GM18907 (cell line): ENCODE results near the gene DRC3.
"Not testable (repeated sequence)": the region's sequence is repeated elsewhere in the genome, so short reads cannot be mapped to it uniquely, and the experiment has no call there.

Experiments
- ATAC-seq: cut with Tn5 transposase; IDR thresholded peaks from one replicate; pipeline ENCODE4 v1.9.1; 2021; ENCODE audit warnings: mild to moderate bottlenecking, moderate library complexity; ENCODE audit not compliant: unreplicated experiment

The DRC3 gene

GRCh38 chr17:17941015-17941414 lies 31.6 kb upstream of the DRC3 start:
- ATAC-seq, result no peak

- ATAC-seq, result no peak
These were observed 29.8 kb upstream of the DRC3 start for GRCh38 chr17:17942846-17943245.

GRCh38 chr17:17943281-17943984 lies 29.2 kb upstream of the DRC3 start:
- ATAC-seq, result no peak

GRCh38 chr17:17944242-17944641 lies 28.4 kb upstream of the DRC3 start:
- ATAC-seq, result no peak

GRCh38 chr17:17944743-17945142 lies 27.9 kb upstream of the DRC3 start:
- no peak for ATAC-seq

- ATAC-seq, result no peak
These were observed 26.6 kb upstream of the DRC3 start for GRCh38 chr17:17946093-17946492.

- no peak for ATAC-seq
These were observed 25.4 kb upstream of the DRC3 start for GRCh38 chr17:17947309-17947708.

- ATAC-seq, result no peak
These were observed 24.7 kb upstream of the DRC3 start for GRCh38 chr17:17947966-17948365.

- no peak for ATAC-seq
These were observed 22.3 kb upstream of the DRC3 start for GRCh38 chr17:17950347-17950746.

GRCh38 chr17:17950806-17951205 lies 21.9 kb upstream of the DRC3 start:
- no peak for ATAC-seq

DNA sequence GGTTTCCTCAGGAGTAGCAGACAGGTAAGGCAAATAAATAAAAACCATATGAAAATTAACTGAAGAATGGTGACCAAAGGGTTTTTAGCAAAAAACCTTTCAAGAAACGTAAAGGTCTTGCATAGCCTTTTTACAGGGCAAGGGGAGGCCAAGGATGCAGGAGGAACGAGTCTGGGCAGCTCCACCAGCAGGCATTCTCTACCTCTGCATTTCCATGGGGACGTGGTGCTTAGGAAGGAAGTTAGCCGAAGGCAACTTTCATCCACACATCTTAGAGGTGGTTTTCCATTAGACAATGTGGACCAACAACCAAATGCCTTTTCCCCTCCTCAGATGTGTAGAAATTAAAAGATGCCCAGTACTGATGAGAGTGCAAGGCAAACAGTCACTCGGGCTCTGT lies 21.1 kb upstream of the DRC3 start:
- ATAC-seq, result no peak

DNA sequence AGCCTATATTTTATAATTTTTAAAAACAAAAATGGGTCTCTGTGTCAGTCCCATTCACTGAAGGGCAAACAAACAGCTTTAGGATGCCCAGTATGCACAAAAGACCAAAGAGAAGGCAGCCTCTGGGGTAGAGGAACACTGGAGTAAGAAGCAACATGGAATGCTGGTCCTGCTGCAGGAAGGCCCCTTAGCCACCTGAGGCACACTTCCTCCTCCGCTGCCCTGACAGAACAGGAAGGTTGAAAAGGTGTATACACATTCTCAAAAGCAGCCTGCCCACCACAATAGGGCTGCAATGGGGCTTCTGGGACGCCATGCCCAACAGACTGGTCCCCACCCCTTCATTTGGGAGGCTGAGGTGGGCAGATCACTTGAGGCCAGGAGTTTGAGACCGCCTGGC lies 20.0 kb upstream of the DRC3 start:
- no peak for ATAC-seq

DNA sequence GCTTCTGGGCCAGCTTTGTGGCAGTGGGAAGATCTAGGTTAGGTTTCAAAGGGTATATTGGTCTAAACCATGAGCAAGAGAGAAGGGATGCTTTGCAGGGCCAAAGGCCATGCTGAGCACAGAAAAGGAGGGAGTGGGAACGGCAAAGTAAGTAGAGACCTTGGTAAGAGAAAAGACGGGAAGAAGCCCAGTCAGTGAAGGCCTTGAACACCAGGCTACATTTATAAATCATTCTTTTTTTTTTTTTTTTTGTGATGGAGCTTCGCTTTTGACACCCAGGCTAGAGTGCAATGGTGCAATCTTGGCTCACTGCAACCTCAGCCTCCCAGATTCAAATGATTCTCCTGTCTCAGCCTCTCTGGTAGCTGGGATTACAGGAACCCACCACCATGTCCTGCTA lies 18.6 kb upstream of the DRC3 start:
- no peak for ATAC-seq

DNA sequence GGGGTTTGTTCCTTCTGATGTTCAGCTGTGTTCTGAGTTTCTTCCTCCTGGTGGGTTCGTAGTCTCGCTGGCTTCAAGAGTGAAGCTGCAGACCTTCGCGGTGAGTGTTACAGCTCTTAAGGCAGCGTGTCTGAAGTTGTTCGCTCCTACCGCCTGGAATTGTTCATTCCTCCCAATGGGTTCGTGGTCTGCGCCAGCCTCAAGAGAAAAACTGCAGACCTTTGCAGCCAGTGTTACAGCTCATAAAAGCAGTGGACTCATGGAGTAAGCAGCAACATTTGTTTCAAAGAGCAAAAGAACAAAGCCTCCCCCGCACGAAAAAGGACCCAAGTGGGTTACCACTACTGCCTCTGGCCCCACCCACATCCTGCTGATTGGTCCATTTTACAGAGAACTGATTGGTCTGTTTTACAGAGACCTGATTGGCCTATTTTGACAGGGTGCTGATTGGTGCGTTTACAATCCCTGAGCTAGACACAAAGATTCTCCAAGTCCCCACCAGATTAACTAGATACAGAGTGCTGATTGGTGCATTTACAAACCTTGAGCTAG lies 16.8 kb upstream of the DRC3 start:
- not testable (repeated sequence) for ATAC-seq

GRCh38 chr17:17957584-17957916 lies 15.1 kb upstream of the DRC3 start:
- no peak for ATAC-seq

DNA sequence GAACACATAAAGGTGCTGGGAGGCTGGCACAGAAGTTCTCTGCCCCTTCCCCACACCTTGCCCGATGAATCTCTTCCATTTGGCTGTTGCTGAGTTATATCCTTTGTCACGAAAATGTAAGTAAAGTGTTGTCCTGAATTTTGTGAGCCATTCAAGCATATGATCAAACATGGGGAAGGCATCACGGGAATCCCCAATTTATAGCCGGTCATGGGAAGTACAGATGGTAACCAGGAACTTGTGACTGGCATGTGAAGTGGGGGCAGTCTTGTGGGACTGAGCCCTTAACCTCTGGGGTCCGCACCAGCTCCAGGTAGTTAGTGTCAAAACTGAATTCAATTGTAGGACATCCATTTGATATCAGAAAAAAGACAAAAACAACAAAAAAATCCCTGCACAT lies 13.7 kb upstream of the DRC3 start:
- ATAC-seq, result no peak

DNA sequence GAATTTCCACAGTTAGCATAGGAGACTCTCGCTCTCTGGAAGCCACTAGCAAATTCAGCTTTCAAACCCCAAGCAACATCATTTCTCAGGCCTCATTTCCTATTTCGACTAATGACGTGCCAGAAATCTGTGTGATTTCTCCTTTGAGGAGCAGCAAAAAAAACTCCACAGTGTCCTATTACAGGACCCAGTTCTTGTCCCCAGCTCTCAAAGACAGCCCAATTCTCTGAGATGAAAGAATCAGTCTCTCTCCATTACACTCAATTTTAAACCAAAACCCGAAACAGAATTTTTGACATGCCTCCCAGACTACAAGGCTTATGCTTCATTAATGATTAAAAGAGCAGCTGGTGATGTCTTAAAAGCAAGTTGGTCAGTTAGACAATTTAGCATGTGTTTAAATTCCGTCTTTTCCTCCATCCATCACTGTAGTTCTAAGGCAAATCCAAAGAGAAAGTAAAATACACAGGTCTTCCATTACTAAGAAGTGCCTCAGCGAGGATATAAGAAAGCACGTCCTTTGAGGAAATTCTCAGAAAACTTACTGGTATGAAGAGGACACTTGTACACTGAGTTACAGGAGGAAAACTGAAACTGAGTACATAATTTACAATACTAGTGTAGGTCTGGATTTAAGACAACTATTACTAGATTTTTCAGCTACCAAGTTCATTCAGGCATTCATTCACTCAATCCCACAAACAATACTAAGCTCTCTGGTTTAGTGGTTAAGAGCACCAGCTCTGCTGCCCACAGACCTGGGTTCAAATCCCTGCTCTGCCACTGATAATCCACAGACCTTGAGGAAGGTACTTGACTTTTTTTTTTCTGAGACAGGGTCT lies 12.9 kb upstream of the DRC3 start:
- peak; percentile 78 for ATAC-seq

GRCh38 chr17:17960500-17961030 lies 12.1 kb upstream of the DRC3 start:
- ATAC-seq, result no peak

DNA sequence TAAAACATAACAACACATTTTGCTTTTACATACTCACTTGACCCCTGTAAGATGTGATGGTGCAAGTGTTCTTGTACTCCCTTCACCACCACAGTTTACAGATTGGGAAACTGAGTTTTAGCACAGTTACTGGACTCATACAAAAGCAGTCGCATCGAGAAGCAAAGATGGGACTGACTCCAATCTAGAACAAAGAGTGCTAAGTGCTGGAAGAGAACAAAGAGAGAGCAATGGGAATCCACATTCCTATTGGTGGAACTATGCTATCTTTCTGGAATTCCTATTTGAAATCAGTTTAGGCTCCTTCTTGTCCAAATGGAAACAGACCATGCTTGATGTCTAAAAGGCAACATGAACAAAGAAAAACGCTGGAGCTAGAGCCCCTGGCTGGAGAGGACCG lies 9.6 kb upstream of the DRC3 start:
- no peak for ATAC-seq

GRCh38 chr17:17963694-17964436 lies 8.8 kb upstream of the DRC3 start:
- no peak for ATAC-seq

- ATAC-seq, result no peak
These were observed 8.0 kb upstream of the DRC3 start for GRCh38 chr17:17964710-17965109.
